NCI-H82 (cell line): Measurements from ENCODE around the gene IKZF5.

Experiments
- DNase-seq: peaks from one replicate; lab custom pipeline; 2025; lab: John Stamatoyannopoulos, UW

The IKZF5 gene

GRCh38 chr10:123008355-123009104 is at the start of gene IKZF5, which contains the start of gene ACADSB:
IKZF5 (minus strand) TSS chr10:123008795; CDS start chr10:122998625, 10,170 bp downstream.
ACADSB (plus strand) TSS chr10:123009006; CDS start chr10:123009030, 24 bp downstream.
- peak; percentile 97 for DNase-seq

GRCh38 chr10:123057968-123058367 is 49.4 kb upstream of the IKZF5 start:
- DNase-seq, result no peak

- no peak for DNase-seq
These were observed 37.6 kb upstream of the IKZF5 start for GRCh38 chr10:123045961-123046731.

GRCh38 chr10:123044391-123044790 is 35.8 kb upstream of the IKZF5 start:
- DNase-seq, result peak; percentile 2

GRCh38 chr10:123043409-123043925 is 34.9 kb upstream of the IKZF5 start:
- peak; percentile 82 for DNase-seq

- no peak for DNase-seq
These were observed 34.3 kb upstream of the IKZF5 start for GRCh38 chr10:123042708-123043408.

GRCh38 chr10:123039632-123039930 is 31.0 kb upstream of the IKZF5 start:
- DNase-seq, result no peak

GRCh38 chr10:123038782-123039631 is 30.4 kb upstream of the IKZF5 start:
- DNase-seq, result no peak

- DNase-seq, result no peak
These were observed 27.0 kb upstream of the IKZF5 start for GRCh38 chr10:123035467-123036086.

GRCh38 chr10:123034332-123034731 is 25.7 kb upstream of the IKZF5 start:
- DNase-seq, result no peak

GRCh38 chr10:123031124-123031523 is 22.5 kb upstream of the IKZF5 start:
- DNase-seq, result no peak

GRCh38 chr10:123027861-123028260 is 19.3 kb upstream of the IKZF5 start:
- DNase-seq, result peak; percentile 27

- DNase-seq, result no peak
These were observed 17.7 kb upstream of the IKZF5 start for GRCh38 chr10:123026302-123026701.

GRCh38 chr10:123024540-123024939 is 15.9 kb upstream of the IKZF5 start:
- no peak for DNase-seq

- peak; percentile 73 for DNase-seq
These were observed 12.9 kb upstream of the IKZF5 start for GRCh38 chr10:123021517-123021916.

GRCh38 chr10:123019941-123020703 is 11.5 kb upstream of the IKZF5 start:
- DNase-seq, result no peak

- DNase-seq, result no peak
These were observed 10.7 kb upstream of the IKZF5 start for GRCh38 chr10:123019264-123019663.

- no peak for DNase-seq
These were observed 9.9 kb upstream of the IKZF5 start for GRCh38 chr10:123018531-123018930.

GRCh38 chr10:123017421-123018165 is 9.0 kb upstream of the IKZF5 start:
- DNase-seq, result no peak

GRCh38 chr10:123016228-123016627 is 7.6 kb upstream of the IKZF5 start:
- DNase-seq, result no peak
